Measurements from ENCODE around the gene AURKA. TPM values are rescaled to one million over a fixed set of nuclear protein-coding genes. Genes with fewer than 3 reads are reported as not detected.

The AURKA gene
- total and polyA plus RNA-seq, 9 of the 15 experiments (the other 6 are each of a cell fraction or from before 2014, with no cell fraction given), result 72.7 to 162 (median 113) TPM

DNA sequence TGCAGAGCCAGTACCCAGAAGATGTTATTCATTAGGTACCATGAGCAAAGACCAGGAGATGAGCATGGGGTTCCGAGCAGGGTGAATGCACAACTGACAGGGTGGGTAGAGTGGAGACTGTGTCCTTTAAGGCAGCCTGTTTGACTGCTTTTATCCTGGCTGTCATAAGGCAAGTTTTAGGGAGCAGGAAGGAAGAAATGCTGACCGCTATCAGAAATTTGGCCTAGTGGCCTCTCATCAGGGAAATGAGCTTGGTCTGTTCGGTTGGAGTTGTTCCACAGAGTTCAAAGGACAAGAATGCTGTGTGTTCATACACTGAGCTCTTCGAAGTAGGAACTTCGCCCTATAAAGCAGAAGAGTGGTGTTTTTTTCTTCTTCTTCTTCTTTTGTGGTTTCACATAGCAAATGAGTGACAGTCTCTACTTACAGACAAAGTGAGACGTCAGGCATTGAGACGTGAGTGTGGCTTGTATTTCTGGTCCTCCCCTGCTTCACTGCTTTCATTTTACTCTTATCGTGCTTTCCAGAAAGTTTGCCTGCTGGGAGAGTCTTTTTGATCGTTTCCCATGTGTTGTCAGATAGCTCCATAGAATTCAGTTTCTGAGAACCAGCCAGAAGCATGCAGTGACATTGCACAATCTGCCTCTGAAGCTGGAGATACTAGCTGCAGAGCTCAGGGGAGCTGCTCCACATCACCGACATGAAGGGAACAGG is 19.9 kb upstream of the AURKA start, which contains the start of gene CASS4 (continued):
- TF ChIP-seq ZFX (CRISPR knock-in tag; IDR thresholded peaks at IDR 0.05) (peak; percentile 22; the same call in 1 of the 2 replicates), RBM39 (optimal IDR thresholded peaks at IDR 0.05; ENCODE audit: low read depth, low read length) (peak; percentile 52), ZKSCAN1 (IDR thresholded peaks at IDR 0.05; ENCODE audit: low read depth, low read length) (no peak; the same call in 1 of the 2 replicates), RBM17 (IDR thresholded peaks at IDR 0.05; ENCODE audit: borderline replicate concordance, low read depth, low read length) (no peak), NFRKB (IDR thresholded peaks at IDR 0.05; ENCODE audit: low read depth) (no peak), SRSF7 (optimal IDR thresholded peaks at IDR 0.05; ENCODE audit: low read depth, low read length) (no peak), SMAD1 (IDR thresholded peaks at IDR 0.05; ENCODE audit: low read depth, low read length, partially characterized antibody) (peak; percentile 67), ZNF197 (CRISPR knock-in tag; IDR thresholded peaks at IDR 0.05; ENCODE audit: low read depth) (no peak), ADNP (tag; IDR thresholded peaks at IDR 0.05) (no peak), SRF (CRISPR knock-in tag; IDR thresholded peaks at IDR 0.05) (peak in 1 of 2 experiments; percentile 27; a peak in 1 of 4 replicates), ATF7 (IDR thresholded peaks at IDR 0.05) (peak; percentile 93), DMBX1 (CRISPR knock-in tag; IDR thresholded peaks at IDR 0.05; ENCODE audit: borderline replicate concordance) (peak; percentile 91), ZKSCAN8 (CRISPR knock-in tag; IDR thresholded peaks at IDR 0.05) (peak; percentile 85), MTA2 (IDR thresholded peaks at IDR 0.05; ENCODE audit: low read depth) (peak; percentile 95), ZNF444 (CRISPR knock-in tag; IDR thresholded peaks at IDR 0.05) (no peak), RBM25 (IDR thresholded peaks at IDR 0.05; ENCODE audit: low read depth, low read length, severe bottlenecking) (no peak), RAD21 (CRISPR knock-in tag; conservative IDR thresholded peaks at IDR 0.05 in 1 of 2, IDR thresholded peaks at IDR 0.05 in 1 of 2) (peak in 1 of 2 experiments; percentile 30; a peak in 2 of 4 replicates)
- TF ChIP-seq, protein P1, sequence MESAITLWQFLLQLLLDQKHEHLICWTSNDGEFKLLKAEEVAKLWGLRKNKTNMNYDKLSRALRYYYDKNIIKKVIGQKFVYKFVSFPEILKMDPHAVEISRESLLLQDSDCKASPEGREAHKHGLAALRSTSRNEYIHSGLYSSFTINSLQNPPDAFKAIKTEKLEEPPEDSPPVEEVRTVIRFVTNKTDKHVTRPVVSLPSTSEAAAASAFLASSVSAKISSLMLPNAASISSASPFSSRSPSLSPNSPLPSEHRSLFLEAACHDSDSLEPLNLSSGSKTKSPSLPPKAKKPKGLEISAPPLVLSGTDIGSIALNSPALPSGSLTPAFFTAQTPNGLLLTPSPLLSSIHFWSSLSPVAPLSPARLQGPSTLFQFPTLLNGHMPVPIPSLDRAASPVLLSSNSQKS (CRISPR knock-in tag; IDR thresholded peaks at IDR 0.05), result no peak
- TF ChIP-seq, protein P2, sequence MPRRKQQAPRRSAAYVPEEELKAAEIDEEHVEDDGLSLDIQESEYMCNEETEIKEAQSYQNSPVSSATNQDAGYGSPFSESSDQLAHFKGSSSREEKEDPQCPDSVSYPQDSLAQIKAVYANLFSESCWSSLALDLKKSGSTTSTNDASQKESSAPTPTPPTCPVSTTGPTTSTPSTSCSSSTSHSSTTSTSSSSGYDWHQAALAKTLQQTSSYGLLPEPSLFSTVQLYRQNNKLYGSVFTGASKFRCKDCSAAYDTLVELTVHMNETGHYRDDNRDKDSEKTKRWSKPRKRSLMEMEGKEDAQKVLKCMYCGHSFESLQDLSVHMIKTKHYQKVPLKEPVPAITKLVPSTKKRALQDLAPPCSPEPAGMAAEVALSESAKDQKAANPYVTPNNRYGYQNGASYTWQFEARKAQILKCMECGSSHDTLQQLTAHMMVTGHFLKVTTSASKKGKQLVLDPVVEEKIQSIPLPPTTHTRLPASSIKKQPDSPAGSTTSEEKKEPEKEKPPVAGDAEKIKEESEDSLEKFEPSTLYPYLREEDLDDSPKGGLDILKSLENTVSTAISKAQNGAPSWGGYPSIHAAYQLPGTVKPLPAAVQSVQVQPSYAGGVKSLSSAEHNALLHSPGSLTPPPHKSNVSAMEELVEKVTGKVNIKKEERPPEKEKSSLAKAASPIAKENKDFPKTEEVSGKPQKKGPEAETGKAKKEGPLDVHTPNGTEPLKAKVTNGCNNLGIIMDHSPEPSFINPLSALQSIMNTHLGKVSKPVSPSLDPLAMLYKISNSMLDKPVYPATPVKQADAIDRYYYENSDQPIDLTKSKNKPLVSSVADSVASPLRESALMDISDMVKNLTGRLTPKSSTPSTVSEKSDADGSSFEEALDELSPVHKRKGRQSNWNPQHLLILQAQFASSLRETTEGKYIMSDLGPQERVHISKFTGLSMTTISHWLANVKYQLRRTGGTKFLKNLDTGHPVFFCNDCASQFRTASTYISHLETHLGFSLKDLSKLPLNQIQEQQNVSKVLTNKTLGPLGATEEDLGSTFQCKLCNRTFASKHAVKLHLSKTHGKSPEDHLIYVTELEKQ (CRISPR knock-in tag; IDR thresholded peaks at IDR 0.05), result no peak
- TF ChIP-seq, protein P3, sequence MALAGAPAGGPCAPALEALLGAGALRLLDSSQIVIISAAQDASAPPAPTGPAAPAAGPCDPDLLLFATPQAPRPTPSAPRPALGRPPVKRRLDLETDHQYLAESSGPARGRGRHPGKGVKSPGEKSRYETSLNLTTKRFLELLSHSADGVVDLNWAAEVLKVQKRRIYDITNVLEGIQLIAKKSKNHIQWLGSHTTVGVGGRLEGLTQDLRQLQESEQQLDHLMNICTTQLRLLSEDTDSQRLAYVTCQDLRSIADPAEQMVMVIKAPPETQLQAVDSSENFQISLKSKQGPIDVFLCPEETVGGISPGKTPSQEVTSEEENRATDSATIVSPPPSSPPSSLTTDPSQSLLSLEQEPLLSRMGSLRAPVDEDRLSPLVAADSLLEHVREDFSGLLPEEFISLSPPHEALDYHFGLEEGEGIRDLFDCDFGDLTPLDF (CRISPR knock-in tag; IDR thresholded peaks at IDR 0.05), result 0 out of 2 replicates have a peak, but pooled peaks have one; percentile 19
- TF ChIP-seq, protein P4, sequence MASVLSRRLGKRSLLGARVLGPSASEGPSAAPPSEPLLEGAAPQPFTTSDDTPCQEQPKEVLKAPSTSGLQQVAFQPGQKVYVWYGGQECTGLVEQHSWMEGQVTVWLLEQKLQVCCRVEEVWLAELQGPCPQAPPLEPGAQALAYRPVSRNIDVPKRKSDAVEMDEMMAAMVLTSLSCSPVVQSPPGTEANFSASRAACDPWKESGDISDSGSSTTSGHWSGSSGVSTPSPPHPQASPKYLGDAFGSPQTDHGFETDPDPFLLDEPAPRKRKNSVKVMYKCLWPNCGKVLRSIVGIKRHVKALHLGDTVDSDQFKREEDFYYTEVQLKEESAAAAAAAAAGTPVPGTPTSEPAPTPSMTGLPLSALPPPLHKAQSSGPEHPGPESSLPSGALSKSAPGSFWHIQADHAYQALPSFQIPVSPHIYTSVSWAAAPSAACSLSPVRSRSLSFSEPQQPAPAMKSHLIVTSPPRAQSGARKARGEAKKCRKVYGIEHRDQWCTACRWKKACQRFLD (CRISPR knock-in tag; IDR thresholded peaks at IDR 0.05), result peak; percentile 90; the same call in 1 of the 2 replicates

Measured in K562 (cell line).